Activated CD8-positive, alpha-beta T cell treated with anti-CD3 and anti-CD28 coated beads, Interleukin-2, amount 10 ng/mL, durations not matched to agents 7 days and 5 days (primary cell): Measurements from ENCODE around the gene C3orf52. TPM values are rescaled to one million over a fixed set of nuclear protein-coding genes. Genes with fewer than 3 reads are reported as not detected.

Experiments
- ATAC-seq: fragments of 150-1000 bp; cut with Tn5 transposase; one replicate; pipeline ENCODE4 v1.10.0; 2021; ENCODE audit warnings: moderate library complexity
- CTCF ChIA-PET: fragments of 350-600 bp; sonication (Branson Sonifier 250); formaldehyde crosslinking; loops from one replicate; lab custom pipeline; 2021; ENCODE audit warnings: antibody characterized with exemption; lab: Charles Lee
- POLR2A ChIA-PET: fragments of 350-600 bp; sonication (Branson Sonifier 250); formaldehyde crosslinking; loops from one replicate; lab custom pipeline; 2021; ENCODE audit warnings: antibody characterized with exemption; lab: Charles Lee
- DNase-seq: peaks from one replicate; pipeline ENCODE4 v3.0.0-alpha.2; 2020
- H3K27ac Mint-ChIP-seq: one replicate; pipeline ENCODE4 v1.8.0; 2021; ENCODE audit warnings: mild to moderate bottlenecking, mixed read lengths
- H3K27me3 Mint-ChIP-seq: one replicate; pipeline ENCODE4 v1.8.0; 2021; ENCODE audit warnings: low read depth, mixed read lengths
- H3K36me3 Mint-ChIP-seq: one replicate; pipeline ENCODE4 v1.8.0; 2021; ENCODE audit warnings: low read depth, mixed read lengths
- H3K4me1 Mint-ChIP-seq: one replicate; pipeline ENCODE4 v1.8.0; 2021; ENCODE audit warnings: low read depth, mixed read lengths
- H3K4me3 Mint-ChIP-seq: one replicate; pipeline ENCODE4 v1.8.0; 2021; ENCODE audit warnings: mild to moderate bottlenecking, mixed read lengths
- H3K9me3 Mint-ChIP-seq: one replicate; pipeline ENCODE4 v1.8.0; 2022; ENCODE audit warnings: mixed read lengths; ENCODE audit not compliant: insufficient read depth
- total RNA-seq, 2 experiments: library from RNA; stranded (reverse); gene quantifications; one replicate each; pipeline ENCODE4 v1.2.3, GENCODE V29; 2021

Gene C3orf52
- total RNA-seq, 2 experiments from 2014 or later = 2.3 to 2.5 TPM

DNA sequence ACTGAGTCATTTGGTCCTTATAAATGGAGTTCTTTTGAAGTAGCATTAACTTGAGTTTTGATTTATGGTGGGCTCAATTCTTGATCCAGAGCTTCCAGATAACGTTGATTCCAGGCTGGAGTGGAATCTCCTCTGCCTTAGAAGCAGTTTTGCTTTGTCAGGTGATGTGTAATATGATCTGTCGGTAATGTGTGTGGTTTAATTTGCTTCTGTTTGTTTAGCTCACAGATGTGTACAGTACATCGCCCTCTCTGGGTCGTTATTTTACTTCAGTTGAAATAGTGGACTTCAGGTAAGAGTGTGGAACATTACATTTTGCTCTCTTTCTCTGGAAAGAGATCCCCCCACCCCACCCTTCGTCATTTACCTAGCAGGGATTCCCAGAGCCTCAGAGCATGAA, 23.1 kb downstream of the C3orf52 start:
- ChIA-PET CTCF (interaction anchor here (4.2 kb wide), 1 partner anchor 185 kb away, joined by 67 read pairs; the partner anchor contains the start of gene SLC9C1), POLR2A (no interaction called here)
- H3K27me3 Mint-ChIP-seq = no peaks in the 10 kb centered on the region
- DNase-seq = no peak
- no peak overlapping the region for H3K4me3 Mint-ChIP-seq
- H3K4me1 Mint-ChIP-seq = peaks cover 2% of the 10 kb centered on the region
- no peaks in the 10 kb centered on the region for H3K36me3 Mint-ChIP-seq
- H3K27ac Mint-ChIP-seq = no peak overlapping the region
- ATAC-seq = no peak
- H3K9me3 Mint-ChIP-seq = no peaks in the 10 kb centered on the region

DNA sequence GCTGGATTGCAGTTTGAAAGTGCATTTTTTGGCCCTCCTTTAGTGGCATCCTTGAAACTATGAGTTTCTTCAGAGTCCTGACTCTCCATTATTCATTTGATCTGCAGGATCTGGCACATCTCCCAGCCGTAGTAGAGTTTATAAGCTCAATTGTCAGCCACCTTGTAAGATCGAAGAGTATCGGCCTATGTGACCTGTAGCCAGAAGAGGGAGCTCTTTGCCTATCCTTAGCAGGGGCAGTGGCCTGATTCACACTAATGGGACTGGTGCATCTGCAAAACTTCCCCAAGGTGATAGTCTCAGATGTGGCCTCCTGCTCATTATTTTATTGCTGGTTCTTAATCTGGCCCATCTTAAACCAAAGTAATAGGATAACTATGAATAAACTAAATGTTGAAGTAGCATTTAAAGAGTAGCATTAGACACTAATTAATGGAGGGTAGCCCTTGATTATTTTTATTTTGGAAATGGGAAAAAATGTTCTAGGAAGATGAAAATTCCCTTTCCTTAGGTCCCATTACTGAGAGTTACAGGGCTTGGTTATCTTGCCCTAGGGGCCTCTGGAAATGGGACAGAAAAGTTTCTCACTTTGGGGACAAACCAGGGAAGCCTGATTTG, 25.7 kb downstream of the C3orf52 start:
- POLR2A ChIA-PET = interaction anchor here (0.8 kb wide), 1 partner anchor 13 kb away, joined by 5 read pairs; no protein-coding TSS in a partner anchor
- no peak overlapping the region for H3K4me3 Mint-ChIP-seq
- peaks cover 2% of the 10 kb centered on the region for H3K4me1 Mint-ChIP-seq
- peak; percentile 94 for ATAC-seq
- no peaks in the 10 kb centered on the region for H3K36me3 Mint-ChIP-seq
- peak; percentile 73 for DNase-seq
- no peaks in the 10 kb centered on the region for H3K9me3 Mint-ChIP-seq
- no peaks in the 10 kb centered on the region for H3K27me3 Mint-ChIP-seq
- CTCF ChIA-PET = interaction anchor here (0.6 to 4.2 kb wide), 71 partner anchors 8 to 826 kb away, joined by 3 to 67 read pairs (median 5); partner anchors contain the start of genes ABHD10, ATG3, BTLA and CD200
- no peak overlapping the region for H3K27ac Mint-ChIP-seq

DNA sequence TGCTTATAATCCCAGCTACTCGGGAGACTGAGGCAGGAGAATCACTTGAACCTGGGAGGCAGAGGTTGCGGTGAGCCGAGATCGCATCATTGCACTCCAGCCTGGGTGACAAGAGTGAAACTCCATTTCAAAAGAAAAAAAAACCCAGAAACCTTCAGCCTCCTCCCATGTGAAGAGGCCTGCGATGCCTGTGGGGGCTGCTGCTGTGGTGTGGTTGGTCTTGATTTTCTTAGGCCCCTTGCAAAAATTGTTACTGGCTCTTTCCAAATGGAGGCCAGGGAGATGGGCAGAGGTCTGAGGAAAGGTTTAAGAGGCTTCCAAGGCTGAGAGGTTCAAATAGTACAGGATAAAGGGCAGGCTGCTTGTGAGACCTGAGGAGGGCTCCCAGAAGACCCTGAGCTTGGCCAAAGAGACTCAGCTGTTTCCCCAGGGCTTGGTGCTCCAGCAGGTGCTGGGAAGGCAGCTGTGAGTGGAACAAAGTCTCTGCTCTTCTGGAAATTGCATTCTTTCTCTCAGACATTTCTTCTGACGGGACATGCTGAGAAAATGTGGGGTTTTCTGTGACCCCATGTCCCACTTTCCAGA, 28.5 kb downstream of the C3orf52 start:
- Mint-ChIP-seq H3K9me3 (no peaks in the 10 kb centered on the region), H3K4me1 (peaks cover 21% of the 10 kb centered on the region), H3K4me3 (no peak overlapping the region), H3K36me3 (peaks cover 8% of the 10 kb centered on the region), H3K27ac (no peak overlapping the region), H3K27me3 (no peaks in the 10 kb centered on the region)
- DNase-seq (no peak), ATAC-seq (no peak)
- ChIA-PET CTCF (interaction anchor here (1.0 to 1.3 kb wide), 2 partner anchors 18 to 21 kb away, joined by 3 to 4 read pairs; partner anchors contain the start of gene GCSAM), POLR2A (interaction anchor here (1.0 kb wide), 1 partner anchor 16 kb away, joined by 4 read pairs; no protein-coding TSS in a partner anchor)

DNA sequence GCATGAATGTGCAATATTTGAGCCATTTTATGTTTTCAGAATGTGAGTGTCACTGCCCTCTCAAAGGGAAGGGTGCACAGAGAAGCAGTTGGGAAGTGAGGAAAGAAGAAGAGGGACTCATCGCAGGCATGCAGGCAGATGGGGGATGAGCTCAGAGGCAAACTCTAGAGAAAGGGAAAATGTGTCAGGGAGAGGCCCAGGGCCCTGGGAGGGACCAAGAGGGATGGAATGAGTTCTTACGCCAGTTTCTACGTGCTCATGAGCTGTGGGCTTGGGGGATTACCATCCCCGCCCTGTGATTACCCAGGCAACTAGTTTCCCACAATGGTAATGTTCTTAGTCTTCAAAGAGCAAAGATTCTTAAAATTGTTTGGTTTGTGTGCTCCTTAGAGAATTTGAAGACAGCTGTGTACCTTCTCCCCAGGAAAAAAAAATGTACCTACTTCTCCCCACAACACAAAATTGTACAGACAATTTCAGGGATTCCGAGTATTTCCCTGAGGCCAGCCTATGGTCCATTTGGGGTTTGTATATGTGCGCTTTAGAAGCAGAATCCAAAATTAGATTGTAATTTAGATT, 29.1 kb downstream of the C3orf52 start:
- Mint-ChIP-seq H3K4me3 (no peak overlapping the region), H3K27ac (no peak overlapping the region), H3K36me3 (peaks cover 10% of the 10 kb centered on the region), H3K4me1 (peaks cover 27% of the 10 kb centered on the region), H3K27me3 (no peaks in the 10 kb centered on the region), H3K9me3 (no peaks in the 10 kb centered on the region)
- POLR2A ChIA-PET = interaction anchor here (1.0 kb wide), 1 partner anchor 16 kb away, joined by 4 read pairs; no protein-coding TSS in a partner anchor
- ATAC-seq = no peak
- CTCF ChIA-PET = interaction anchor here (1.0 to 1.3 kb wide), 2 partner anchors 18 to 21 kb away, joined by 3 to 4 read pairs; partner anchors contain the start of gene GCSAM
- DNase-seq = no peak

DNA sequence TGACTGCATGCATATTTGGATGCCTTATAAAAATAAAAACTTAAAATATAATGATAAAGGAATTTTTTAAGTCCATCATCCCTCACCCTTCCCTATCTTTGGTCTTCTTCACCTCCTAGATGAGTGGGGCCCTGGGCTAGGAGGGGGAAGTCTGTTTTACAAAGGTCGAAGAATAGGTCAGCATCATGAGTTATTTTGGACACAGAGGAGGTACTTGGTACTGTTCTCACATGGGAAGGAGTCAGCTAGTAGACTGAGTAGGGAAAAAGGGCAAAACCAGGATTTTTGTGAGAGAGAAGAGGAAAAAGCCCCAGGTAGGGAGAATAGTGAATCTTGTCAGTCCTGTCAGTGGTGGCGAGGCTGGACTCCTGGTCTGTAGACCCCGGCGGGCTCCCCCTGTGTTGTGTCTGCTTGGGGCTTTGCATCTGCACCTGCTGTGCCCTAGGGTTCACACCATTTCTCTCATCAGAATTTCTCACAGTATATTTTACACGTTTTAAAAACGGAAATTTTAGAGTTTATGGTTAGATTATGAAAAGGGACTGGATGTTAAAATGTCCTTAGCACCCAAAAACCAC, 29.7 kb downstream of the C3orf52 start:
- Mint-ChIP-seq H3K36me3 (peaks cover 13% of the 10 kb centered on the region), H3K9me3 (no peaks in the 10 kb centered on the region), H3K27ac (no peak overlapping the region), H3K4me3 (no peak overlapping the region), H3K4me1 (peaks cover 32% of the 10 kb centered on the region), H3K27me3 (no peaks in the 10 kb centered on the region)
- POLR2A ChIA-PET = interaction anchor here (1.0 kb wide), 1 partner anchor 15 kb away, joined by 4 read pairs; no protein-coding TSS in a partner anchor
- DNase-seq = no peak
- no peak for ATAC-seq
- CTCF ChIA-PET = interaction anchor here (1.0 to 1.3 kb wide), 2 partner anchors 17 to 20 kb away, joined by 3 to 4 read pairs; partner anchors contain the start of gene GCSAM

DNA sequence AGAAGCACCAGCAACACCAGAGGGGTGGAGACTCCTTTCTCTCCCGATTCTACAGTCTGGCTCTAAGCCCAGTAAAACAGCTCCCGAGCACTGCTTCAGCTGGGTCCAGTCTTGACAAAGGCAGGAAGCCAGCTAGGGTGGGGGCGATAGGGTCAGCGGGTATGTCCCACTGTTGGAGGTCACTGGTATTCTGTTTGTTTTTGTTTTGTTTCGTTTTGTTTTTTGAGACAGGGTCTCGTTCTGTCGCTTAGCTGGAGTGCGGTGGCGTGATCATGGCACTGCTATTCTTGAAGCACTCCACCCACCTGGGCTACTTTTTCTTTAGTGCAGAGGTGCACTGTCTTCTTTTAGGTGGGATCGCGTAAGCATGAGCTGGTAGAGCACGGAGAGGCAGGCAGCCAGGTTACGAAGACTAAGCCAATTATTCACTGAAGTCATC, 30.6 kb downstream of the C3orf52 start:
- no peak overlapping the region for H3K4me3 Mint-ChIP-seq
- DNase-seq (no peak), ATAC-seq (no peak)
- H3K27ac Mint-ChIP-seq = no peak overlapping the region
- CTCF ChIA-PET = interaction anchor here (1.0 to 1.9 kb wide), 4 partner anchors 11 to 415 kb away, joined by 3 to 7 read pairs (median 4); no protein-coding TSS in a partner anchor
- POLR2A ChIA-PET = interaction anchor here (1.0 to 1.2 kb wide), 2 partner anchors 12 to 16 kb away, joined by 5 to 6 read pairs; partner anchors contain the start of gene GCSAM
- no peaks in the 10 kb centered on the region for H3K27me3 Mint-ChIP-seq
- no peaks in the 10 kb centered on the region for H3K9me3 Mint-ChIP-seq
- H3K4me1 Mint-ChIP-seq = peaks cover 39% of the 10 kb centered on the region
- peaks cover 13% of the 10 kb centered on the region for H3K36me3 Mint-ChIP-seq

DNA sequence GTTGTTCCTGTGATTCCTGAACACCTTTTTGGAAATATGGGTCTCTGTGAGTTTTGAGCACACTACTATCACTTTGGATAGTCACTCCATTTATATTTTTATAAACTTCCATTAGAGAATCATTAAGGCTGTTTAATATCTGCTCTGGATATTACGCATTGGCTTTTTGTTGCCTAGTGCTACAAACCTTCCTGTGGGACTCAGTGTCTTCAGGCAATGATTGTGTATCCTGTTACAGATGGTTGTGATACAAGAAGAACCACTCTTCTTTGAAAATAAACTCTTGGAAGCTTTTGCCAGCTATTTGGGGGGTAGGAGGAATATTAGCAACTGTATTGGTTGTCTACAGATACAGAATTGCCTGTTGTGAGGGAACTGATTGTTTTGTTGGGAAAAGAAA, 31.2 kb downstream of the C3orf52 start:
- ATAC-seq (no peak), DNase-seq (no peak)
- no peaks in the 10 kb centered on the region for H3K9me3 Mint-ChIP-seq
- ChIA-PET POLR2A (interaction anchor here (1.0 to 1.2 kb wide), 2 partner anchors 11 to 15 kb away, joined by 5 to 6 read pairs; partner anchors contain the start of gene GCSAM), CTCF (interaction anchor here (1.0 to 1.9 kb wide), 4 partner anchors 10 to 414 kb away, joined by 3 to 7 read pairs (median 4); no protein-coding TSS in a partner anchor)
- H3K27me3 Mint-ChIP-seq = no peaks in the 10 kb centered on the region
- peaks cover 17% of the 10 kb centered on the region for H3K36me3 Mint-ChIP-seq
- no peak overlapping the region for H3K27ac Mint-ChIP-seq
- peaks cover 37% of the 10 kb centered on the region for H3K4me1 Mint-ChIP-seq
- H3K4me3 Mint-ChIP-seq = no peak overlapping the region

DNA sequence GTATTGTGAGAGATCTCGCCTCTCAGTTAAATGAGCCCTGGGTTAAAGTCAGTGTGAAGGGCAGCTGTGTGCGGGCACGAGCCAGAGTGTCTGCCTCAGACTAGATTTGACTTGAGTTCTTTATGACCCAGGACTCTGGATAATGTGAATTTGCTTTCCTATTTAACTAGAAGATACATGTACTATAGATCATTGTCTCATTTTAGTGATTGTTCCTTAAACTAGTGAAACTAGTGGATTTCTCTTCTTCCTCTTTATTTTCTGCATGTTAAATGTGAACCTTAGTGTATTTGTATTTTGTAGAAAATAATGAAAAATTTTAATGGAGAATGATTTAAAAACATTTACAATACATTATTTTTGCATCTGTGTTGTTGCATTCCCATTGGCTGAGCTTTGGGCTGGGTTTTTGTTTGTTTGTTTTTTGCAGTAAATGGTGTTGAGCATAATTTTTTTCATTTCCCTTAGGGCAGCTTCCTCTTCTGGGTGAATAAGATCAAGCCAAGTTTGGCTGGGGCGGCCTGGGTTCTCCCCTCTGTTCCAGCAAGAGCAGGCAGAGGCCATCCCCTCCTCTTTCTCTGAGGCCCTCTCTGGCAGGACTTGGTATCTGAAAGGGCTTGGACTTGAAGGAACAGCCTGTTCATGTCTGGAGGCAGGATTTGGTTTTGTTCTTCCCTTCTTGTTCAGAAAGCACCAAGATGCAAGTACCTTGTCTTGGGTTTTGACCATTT, 31.8 kb downstream of the C3orf52 start:
- Mint-ChIP-seq H3K4me1 (peaks cover 37% of the 10 kb centered on the region), H3K27ac (no peak overlapping the region), H3K27me3 (no peaks in the 10 kb centered on the region), H3K9me3 (no peaks in the 10 kb centered on the region), H3K36me3 (peaks cover 22% of the 10 kb centered on the region), H3K4me3 (no peak overlapping the region)
- POLR2A ChIA-PET = interaction anchor here (1.0 to 1.2 kb wide), 2 partner anchors 10 to 15 kb away, joined by 5 to 6 read pairs; partner anchors contain the start of gene GCSAM
- CTCF ChIA-PET = interaction anchor here (1.0 to 1.9 kb wide), 5 partner anchors 9 to 413 kb away, joined by 3 to 7 read pairs (median 4); no protein-coding TSS in a partner anchor
- no peak for ATAC-seq
- DNase-seq = no peak

DNA sequence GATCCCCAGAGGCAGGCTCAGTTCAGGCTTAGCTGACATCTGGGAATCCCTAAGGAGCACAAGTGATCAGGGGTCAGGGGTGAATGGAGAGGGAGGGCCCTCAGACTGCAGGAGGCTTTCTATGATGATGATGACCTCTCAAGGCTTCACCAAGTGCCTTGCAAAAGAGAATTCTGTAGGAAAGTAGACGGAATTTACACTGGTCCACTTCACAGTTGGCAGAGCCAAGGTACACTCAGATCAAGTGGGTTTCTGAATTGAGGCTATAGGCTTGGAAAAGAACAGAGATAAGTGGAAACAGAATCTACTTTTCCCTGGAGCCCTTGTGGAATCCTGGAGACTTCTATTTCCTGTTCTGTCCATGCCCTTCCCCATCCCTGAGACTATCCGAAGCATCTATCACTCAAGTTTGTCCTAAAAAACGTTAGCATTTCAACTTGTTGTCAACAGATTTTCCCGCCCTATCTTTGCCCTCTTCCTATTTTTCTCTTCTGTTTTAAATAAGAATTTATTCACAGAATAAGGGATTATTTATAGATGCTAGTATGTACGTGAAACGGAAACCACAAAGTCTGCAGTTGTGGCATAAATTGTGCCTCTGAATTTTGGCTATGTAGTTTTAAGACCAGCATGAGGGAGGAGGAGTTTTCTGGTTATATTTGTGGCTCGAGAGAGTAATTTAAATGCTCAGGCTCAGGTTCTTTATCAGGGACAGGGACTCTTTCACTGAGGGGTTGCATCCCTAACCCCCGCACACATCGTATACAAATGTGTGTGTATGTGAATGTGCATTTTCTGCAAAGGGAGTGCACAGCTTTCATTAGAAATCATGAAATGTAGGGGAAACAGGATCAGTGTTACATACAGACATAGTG, 34.0 kb downstream of the C3orf52 start:
- Mint-ChIP-seq H3K9me3 (no peaks in the 10 kb centered on the region), H3K4me3 (peak overlapping the region; percentile 59), H3K27ac (peak overlapping the region; percentile 68), H3K27me3 (no peaks in the 10 kb centered on the region), H3K4me1 (peaks cover 37% of the 10 kb centered on the region), H3K36me3 (peaks cover 36% of the 10 kb centered on the region)
- DNase-seq (no peak), ATAC-seq (peak; percentile 55)
- CTCF ChIA-PET = interaction anchor here (0.7 to 2.1 kb wide), 4 partner anchors 9 to 17 kb away, joined by 4 to 18 read pairs (median 4); no protein-coding TSS in a partner anchor
- POLR2A ChIA-PET = no interaction called here
